ENCODE data around the gene MVP.

MVP gene

GRCh38 chr16:29804455-29805231 is 15.6 kb upstream of the MVP start:
- peak; percentile 34 for DNase-seq

- peak; percentile 99 for DNase-seq
Observed at GRCh38 chr16:29805232-29806098, 14.8 kb upstream of the MVP start.

DNA sequence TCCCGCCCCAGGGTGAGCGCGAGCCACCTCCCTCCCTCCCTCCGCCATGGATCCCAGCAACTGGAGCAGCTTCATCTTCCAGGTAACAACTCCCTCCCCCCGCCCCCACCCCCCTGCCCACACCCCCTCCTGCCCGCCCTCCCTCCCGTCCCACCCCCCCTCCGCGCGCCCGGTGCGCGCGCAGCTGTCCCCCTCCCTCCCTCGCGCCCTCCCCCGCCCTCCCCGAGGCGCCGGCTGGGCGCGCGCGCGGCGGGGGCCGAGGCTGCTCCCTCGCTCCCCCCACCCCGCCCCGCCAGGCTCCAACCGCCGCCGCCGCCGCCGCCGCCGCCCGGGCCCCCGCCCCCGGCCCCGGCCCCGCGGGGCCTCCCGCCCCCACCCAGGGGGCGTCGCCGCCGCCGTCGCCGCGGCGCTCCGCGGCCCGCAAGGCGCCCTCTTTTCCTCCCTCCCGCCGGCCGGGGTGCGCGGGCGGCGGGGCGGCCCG is 14.1 kb upstream of the MVP start, which contains the start of gene MAZ:
Gene MAZ, plus strand, starts transcription at position 431 of the 481 bp plus-strand sequence. CDS start 173 bp downstream, outside the sequence.
- DNase-seq = peak; percentile 86

- peak; percentile 49 for DNase-seq
Observed at GRCh38 chr16:29806641-29807425, 13.4 kb upstream of the MVP start.

GRCh38 chr16:29807426-29808218 is 12.6 kb upstream of the MVP start:
- DNase-seq = peak; percentile 76

- DNase-seq = no peak
Observed at GRCh38 chr16:29808219-29808900, 11.9 kb upstream of the MVP start.

- DNase-seq = no peak
Observed at GRCh38 chr16:29809031-29809747, 11.1 kb upstream of the MVP start.

DNA sequence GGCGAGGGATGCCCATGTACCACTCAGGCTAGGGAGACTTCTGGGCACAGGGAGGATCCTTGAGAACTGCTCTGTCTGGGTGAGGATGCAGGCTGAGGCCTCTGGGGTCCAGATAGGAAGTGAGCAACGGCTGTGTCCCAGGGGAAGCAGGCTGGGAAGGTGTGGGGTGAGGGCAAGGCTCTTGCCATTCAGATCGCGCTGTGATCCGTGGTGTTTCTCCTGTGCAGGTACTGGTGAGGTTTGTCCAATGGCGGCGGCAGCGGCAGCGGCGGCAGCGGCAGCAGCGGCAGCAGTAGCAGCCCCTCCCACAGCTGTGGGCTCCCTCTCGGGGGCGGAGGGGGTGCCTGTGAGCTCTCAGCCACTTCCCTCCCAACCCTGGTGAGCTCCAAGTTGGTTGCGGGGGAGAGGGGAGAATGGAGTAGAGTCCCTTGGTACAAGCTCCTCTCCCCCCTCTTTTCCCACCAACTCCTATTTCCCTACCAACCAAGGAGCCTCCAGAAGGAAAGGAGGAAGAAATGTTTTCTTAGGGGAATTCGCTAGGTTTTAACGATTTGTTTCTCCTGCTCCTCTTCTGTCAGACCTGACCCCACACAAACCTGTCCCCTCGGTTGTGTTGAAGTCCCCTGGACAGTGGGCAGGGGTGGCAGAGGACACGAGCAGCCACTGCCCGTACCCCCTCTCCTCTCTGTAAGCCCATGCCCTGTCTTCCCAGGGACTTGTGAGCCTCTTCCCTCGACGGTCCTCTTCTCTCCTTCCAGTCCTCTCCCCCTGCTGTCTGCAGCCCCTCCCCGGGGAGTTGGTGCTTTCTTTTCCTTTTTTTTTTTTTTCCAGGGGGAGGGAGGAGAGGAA is 10.2 kb upstream of the MVP start:
- peak; percentile 71 for DNase-seq

DNA sequence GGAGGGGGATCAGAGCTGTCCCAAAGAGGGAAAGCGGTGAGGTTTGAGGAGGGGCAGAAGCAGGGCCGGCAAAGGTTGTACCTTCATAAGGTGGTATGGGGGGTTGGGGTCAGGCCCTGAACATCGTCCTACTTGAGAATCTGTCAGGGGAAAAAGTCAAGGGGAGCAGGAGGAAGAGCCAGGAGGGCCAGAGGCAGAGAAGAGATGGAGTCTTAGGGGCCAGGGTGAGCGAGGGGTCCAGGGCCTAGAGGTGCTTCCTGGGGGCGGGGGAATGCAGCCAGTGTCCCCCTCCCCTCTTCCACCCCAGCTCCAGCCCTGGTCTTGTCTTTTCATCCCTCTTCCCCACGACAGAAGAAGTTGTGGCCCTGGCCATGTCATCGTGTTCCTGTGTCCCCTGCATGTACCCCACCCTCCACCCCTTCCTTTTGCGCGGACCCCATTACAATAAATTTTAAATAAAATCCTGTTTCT is 9.5 kb upstream of the MVP start:
- no peak for DNase-seq

- peak; percentile 97 for DNase-seq
Observed at GRCh38 chr16:29811170-29811895, 8.9 kb upstream of the MVP start.

GRCh38 chr16:29811896-29812665 is 8.2 kb upstream of the MVP start, which contains the start of gene PRRT2:
TSS of gene PRRT2 (plus strand) at chr16:29812193. CDS start at chr16:29813055, 862 bp downstream.
- DNase-seq = peak; percentile 76

GRCh38 chr16:29812754-29813643 is 7.3 kb upstream of the MVP start:
- no peak for DNase-seq

- no peak for DNase-seq
Observed at GRCh38 chr16:29813644-29814562, 6.4 kb upstream of the MVP start.

GRCh38 chr16:29814592-29814991 is 5.7 kb upstream of the MVP start:
- DNase-seq = no peak

GRCh38 chr16:29815032-29815721 is 5.1 kb upstream of the MVP start:
- DNase-seq = no peak
